Left renal cortex interstitium (tissue), 4 donors: Measurements from ENCODE around the gene RPL10L. TPM values are rescaled to one million over a fixed set of nuclear protein-coding genes. Genes with fewer than 3 reads are reported as not detected.

ENCODE experiments used
- DNase-seq, 4 donors: peaks; one replicate each; pipeline ENCODE4 v3.0.0-alpha.2; 2013; ENCODE audit warnings: low read depth in 4 of 4, low spot score in 2 of 4, missing footprints in 1 of 4
- polyA plus RNA-seq, 4 donors: library from polyadenylated mRNA; unstranded; fragments of 120-200 nt; gene quantifications; one replicate each; pipeline ENCODE4 v1.2.1, GENCODE V29; 2013; ENCODE audit not compliant: insufficient read length in 4 of 4

Gene RPL10L
- under 1 TPM in 2 of 4 donors, not detected in 2; 0.22 to 0.25 TPM for polyA plus RNA-seq

DNA sequence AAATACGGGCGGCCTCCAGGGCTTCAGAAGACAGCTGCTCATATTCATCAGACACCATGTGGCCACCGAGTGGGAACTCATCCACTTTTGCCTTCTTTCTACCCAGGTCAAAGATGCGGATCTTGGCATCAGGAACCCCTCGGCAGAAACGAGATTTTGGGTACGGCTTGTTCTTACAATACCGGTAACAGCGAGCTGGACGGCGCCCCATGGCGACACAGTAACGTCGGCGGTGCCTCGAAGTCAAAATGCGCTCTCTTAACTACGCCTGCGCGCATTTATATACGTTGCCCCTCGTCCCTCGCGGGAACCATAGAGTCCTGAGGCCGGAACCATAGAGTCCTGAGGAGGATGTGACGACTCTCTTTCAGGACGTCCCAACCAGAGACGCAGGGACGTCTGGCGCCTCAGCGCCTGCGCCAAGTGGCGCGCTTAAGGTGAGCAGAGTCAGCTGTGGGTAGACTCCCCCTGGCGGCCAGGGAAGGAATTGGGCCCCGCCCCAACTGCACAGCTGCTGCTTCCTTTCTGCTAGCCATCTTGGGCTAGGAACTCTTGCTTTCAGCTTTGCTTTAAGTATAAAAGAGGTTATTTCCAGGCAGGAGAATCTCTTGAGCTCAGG is at the start of gene RPL10L:
RPL10L (minus strand) TSS at position 256 of the 619 bp plus-strand sequence; CDS start at position 211, 45 bp downstream.
- no peak for DNase-seq

DNA sequence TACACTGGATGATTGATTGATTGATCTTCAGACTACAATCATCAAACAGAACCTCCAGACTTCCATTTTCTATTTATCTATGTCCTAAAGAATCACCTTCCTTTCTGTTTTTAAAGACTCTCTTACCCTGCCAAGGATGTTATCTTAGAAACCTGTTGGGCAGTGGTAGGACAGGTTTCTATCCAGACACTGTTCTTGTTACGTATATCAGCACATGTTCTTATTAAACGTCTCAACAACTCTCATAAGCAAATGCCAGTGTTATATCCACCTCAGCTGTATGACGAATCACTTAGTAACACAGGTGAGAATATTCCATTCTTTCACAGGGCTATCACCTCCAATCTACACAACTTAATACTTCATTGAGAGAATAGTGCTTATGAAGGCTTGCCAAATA is 40.2 kb upstream of the RPL10L start:
- no peak for DNase-seq

DNA sequence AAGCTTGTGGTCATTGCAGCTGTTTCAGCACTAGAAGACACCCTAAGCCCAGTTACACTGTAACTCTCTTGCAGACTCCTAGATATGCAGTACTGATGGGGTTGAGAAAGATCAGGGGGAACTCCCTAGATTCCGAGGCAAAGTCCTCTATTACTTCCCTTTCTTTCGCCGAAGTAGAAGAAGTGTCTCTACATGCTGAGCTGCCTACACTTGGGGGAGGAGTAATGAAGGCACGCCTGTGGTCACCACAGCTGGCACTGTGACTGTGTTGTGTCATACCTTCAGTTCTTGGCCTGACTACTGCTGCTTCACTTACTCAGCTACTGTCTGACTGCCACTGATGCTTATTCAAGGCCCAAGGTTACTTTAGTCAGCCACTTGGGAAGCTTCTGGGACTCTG is 35.1 kb upstream of the RPL10L start:
- DNase-seq: no peak

DNA sequence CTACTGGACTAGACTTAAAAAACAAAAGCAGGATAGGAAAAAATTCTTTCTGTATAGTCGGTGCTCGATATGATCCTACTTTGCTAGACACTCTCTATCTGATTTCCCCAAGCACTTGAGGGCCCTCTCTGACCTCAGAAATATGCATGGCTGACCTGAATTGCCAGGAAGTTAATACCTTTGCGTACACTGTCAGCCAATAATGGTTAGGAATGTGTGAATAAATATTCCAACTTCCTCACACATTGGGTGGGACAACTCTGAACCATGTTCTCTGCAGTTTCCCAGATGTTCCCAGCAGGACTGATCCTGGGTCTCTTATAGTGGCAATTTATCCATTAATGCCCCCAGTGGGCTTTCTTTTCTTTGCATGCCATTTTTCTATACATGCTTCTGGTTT is 20.5 kb upstream of the RPL10L start:
- no peak for DNase-seq

DNA sequence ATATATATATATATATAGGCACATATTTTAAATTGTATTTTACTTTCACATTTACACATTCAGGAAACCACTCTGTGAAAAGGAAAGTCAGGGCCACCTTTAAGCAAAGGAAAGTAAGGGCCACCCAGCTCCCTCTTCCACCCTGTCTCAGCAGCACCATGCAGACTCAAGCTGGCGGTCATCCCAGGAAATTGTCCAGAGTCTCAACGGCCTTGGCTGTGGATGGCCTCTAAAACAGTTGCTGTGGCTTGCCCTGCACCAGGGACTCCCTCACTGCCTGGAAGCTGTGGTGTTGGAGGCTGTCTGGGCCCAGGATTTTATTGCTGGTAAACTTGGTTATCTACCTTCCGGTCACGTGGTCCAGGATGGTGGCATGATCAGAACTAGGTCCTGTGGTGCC is 11.8 kb upstream of the RPL10L start:
- no peak for DNase-seq

DNA sequence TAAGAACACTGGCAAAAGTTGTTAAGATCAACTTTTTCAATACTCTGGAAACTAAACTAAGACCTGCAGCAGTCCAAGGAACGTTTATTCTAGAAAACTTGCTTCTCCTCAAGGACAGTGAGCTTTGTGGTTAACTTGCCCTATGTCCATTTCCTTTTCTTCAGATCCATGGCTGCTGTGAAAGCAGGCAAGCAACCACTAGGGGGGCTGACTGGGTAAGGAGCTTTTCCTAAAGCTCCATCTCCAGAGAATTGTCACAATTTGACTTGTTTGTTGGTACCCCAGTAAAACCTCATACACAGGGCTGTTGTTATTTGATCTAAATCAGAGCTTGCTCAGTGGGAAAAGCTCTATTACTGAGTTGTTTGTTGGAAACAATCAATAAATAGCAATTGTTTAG is 10.1 kb upstream of the RPL10L start:
- DNase-seq: no peak

DNA sequence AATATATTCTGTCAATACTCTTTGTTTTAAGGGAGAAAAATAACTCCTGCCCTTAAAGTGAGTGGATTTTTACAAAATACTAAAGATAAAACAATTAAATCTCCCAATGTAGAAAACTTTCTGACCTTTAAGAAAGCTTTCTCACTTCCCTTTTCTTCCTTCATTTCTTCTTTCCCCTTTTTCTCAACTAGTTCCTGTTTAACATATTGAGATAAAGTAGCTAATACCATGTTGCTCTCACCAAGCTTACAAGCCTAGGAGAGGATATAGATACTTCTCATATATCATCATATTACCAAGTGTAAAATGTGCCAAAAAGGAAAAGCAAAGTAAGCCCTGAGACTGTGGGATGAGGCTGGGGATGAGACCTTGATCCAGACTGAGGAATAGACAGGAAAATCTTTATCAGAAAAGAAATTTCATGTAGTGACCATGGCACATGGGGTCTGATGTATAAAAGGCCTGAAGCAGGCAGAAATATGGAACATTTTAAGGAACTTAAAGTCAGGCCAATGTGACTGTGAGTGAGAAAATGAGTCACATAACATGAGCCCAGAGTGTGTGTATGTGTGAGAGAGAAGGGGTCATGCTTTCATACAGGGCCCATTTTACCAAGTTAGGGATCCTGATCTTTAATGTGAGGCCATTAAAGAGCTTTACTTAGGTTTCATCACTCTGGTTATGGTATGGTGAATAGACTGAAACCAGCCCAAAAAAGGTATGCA is 1.6 kb upstream of the RPL10L start:
- DNase-seq: no peak

DNA sequence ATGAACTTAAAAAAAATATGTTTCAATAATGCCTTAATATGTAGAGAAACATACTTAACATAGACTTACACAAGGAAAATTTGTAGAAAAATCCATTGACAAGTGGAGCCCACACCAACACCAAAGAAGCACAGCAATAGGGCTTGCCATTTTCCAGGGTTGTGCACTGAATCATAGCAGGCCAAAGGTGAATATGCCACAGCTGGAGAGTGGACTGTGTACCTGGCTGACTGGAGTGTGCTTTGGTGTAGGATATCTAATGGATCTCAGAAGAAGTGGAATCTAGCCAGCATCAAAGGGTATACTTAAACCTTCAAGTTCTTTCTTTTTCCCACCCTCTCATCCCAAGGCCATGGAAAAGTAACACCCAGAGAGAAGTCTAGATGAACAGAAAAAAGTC is 4.8 kb downstream of the RPL10L start:
- no peak for DNase-seq

DNA sequence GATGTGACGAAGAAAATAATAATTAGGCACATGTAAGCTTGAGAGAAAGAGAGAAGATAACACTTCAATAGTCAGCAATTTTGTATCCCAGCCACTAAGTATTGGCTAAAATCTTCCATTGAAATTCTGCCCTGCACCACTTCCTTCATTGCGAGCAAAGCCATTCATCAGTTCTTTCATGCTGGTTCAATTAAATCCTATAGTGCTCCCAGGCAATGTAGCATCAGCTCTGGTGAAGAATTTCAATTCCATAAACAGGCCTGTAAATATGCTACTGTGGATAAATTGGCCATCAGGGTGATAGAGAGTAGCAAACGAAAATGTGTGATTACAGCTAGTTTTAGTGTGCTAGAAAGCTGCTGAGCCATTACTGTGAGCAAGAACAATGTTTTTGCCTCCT is 24.7 kb downstream of the RPL10L start:
- no peak for DNase-seq
